Stimulated activated CD8-positive, alpha-beta memory T cell treated with anti-CD3 and anti-CD28 coated beads, Interleukin-2, amount 100 ng/mL, for 1 hour (primary cell): ENCODE results near the gene R3HDM2.
"Not testable (repeated sequence)": the region's sequence is repeated elsewhere in the genome, so short reads cannot be mapped to it uniquely, and the experiment has no call there.

ENCODE experiments used
- DNase-seq, 2 donors: peaks; one replicate each; pipeline ENCODE4 v3.0.0-alpha.2; 2020; ENCODE audit warnings: low read depth in 2 of 2

The R3HDM2 gene

GRCh38 chr12:57426948-57427347 lies 3.9 kb downstream of the R3HDM2 start:
- not testable (repeated sequence) for DNase-seq

DNA sequence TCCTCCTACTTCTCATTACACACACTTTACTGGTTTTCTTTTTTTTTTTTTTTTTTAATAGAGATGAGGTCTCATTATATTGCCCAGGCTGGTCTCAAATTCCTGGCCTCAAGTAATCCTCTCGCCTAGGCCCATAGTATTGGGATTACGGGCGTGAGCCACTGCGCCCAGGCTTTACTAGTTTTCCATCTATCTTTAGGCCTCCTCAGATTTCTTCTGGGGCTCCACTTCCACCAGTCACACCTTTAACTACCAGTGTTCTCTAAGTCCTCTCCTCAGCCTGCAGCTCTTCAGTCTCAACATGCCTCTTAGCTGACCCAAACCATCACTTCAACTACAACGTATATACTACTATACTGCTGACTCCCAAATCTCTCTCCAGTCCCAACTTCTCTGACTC lies 10.4 kb downstream of the R3HDM2 start:
- DNase-seq, result no peak

- DNase-seq, result no peak
Observed at GRCh38 chr12:57419495-57419894, 11.3 kb downstream of the R3HDM2 start.

GRCh38 chr12:57418255-57418654 lies 12.6 kb downstream of the R3HDM2 start:
- no peak for DNase-seq

DNA sequence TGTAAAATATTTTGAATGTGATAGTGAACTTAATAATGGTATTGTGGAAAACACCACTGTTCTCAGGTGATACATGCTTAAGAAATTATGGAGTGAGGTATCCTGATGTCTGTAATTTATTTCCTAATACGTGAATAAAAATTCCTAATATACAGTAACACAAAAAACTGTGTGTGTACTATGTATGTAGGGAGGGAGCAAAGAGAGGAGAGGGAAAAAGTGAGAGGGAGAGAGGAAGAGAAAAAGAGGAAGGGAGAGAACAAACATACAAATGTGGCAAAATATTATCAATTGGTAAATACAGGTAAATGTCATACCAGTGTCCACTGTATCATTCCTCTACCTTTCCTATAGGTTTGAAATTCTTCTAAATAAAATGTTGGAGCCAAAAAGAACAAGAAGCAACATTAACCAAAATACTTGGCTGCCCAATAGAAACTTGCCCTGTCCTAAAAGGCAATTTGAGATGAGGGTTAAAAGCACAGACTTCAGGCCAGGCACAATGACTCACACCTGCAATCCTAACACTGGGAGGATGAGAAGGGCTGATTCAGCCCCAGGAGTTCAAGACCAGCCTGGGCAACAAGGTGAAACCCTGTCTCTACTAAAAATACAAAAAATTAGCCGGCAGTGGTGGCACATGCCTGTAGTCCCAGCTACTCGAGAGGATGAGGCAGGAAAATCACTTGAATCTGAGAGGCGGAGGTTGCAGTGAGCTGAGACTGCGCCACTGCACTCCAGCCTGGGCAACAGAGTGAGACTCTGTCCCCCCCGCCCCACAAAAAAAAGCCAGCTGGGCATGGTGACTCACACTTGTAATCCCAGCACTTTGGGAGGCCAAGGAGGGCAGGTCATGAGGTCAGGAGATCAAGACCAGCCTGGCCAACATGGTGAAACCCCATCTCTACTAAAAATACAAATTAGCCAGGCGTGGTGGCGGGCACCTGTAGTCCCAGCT lies 14.5 kb downstream of the R3HDM2 start:
- no peak for DNase-seq

- no peak for DNase-seq
Observed at GRCh38 chr12:57415088-57415487, 15.8 kb downstream of the R3HDM2 start.

- DNase-seq, result not testable (repeated sequence)
Observed at GRCh38 chr12:57414160-57414559, 16.7 kb downstream of the R3HDM2 start.

- no peak for DNase-seq
Observed at GRCh38 chr12:57410534-57410933, 20.3 kb downstream of the R3HDM2 start.

DNA sequence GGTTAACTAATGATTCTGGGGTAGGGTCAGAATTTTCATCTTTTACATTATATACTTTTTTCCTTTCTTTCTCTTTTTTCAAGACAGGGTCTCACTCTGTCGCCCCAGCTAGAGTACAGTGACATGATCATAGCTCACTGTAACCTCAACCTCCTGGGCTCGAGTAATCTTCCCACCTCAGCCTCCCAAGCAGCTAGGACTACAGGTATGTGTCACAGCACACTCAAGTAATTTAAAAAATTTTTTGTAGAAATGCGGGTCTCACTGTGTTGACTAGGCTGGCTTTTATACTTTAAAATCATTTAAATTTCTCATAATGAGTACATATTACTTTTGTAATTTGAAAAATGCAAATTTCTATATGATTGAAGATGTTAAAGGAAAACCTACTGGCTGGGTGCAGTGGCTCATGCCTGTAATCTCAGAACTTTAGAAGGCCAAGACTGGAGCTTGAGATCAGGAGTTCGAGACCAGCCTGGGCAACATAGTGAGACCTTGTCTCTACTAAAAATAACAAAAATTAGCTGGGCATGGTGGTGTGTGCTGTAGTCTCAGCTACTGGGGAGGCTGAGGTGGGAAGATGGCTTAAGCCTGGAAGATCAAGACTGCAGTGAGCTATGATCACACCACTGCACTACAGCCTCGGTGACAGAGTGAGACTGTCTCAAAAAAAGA lies 25.7 kb downstream of the R3HDM2 start:
- no peak for DNase-seq

- DNase-seq, result not testable (repeated sequence)
Observed at GRCh38 chr12:57402156-57402555, 28.7 kb downstream of the R3HDM2 start.

DNA sequence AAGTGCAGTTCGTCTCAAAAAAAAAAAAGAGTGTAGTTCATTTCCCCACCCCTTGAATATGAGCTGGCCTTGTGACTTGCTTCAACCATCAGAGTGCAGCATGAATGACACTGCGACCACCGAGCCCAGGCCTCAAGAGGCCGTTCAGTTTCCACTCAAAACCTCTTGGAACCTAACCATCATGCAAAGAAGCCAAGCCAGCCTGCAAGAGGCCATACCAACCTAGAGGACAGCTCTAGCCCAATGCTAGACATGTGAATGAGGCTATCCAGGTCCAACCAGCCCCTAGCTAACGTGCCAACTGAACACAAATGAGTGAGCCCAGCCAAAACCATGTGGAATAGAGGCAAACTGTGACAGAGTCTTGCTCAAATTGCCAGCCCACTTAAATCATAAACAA lies 29.7 kb downstream of the R3HDM2 start:
- no peak for DNase-seq

- not testable (repeated sequence) for DNase-seq
Observed at GRCh38 chr12:57399718-57400463, 31.0 kb downstream of the R3HDM2 start.

DNA sequence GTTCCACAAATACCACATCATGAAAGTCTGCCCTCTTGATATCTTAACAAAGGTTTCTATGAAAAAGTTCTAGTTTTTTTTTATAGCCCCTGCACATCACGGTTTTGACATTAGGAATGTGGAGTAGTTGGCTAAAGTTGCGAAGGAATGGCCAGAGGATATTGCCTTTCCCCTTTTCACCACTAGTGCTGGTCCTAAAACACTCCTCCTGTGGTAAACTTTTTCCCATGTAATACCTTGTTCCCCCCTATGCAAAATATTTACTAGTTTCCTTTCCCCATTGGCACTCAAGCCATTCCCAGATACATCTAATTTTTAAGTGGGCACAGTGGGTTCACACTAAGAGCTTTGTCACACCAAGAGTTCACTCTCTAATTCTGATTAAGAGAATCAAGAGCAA lies 33.4 kb downstream of the R3HDM2 start:
- DNase-seq, result no peak

- DNase-seq, result no peak
Observed at GRCh38 chr12:57395121-57395520, 35.7 kb downstream of the R3HDM2 start.

DNA sequence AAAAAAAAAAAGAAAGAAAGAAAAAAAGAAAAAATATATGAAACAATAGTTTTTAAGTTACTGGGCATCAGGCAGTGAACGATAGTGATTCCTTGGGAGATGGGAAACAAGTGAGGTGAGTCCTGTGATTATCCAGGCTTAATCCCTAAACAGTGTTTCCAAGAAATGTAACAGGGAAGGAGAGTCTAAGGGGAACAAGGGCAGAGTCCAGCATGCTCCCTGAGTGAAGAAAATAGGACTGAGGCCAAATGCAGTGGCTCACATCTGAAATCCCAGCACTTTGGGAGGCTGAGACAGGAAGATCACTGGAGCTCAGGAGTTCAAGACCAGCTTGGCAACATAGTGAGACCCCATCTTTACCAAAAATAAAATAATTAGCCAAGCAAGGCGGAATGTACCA lies 40.7 kb downstream of the R3HDM2 start:
- no peak for DNase-seq

- no peak for DNase-seq
Observed at GRCh38 chr12:57389033-57389432, 41.8 kb downstream of the R3HDM2 start.

- no peak for DNase-seq
Observed at GRCh38 chr12:57388425-57388824, 42.4 kb downstream of the R3HDM2 start.

DNA sequence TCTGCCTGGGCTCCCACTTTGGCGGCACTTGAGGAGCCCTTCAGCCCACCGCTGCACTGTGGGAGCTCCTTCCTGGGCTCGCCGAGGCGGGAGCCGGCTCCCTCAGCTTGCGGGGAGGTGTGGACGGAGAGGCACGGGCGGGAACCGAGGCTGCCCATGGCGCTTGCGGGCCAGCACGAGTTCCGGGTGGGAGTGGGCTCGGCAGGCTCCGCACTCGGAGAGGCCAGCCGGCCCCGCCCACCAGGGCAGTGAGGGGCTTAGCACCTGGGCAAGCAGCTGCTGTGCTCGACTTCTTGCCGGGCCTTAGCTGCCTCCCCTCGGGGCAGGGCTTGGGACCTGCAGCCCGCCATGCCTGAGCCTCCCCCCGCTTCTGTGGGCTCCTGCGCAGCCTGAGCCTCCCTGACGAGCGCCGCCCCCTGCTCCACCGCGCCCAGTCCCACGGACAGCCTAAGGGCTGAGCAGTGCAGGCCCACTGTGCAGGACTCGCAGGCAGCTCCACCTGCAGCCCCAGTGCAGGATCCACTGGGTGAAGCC lies 44.6 kb downstream of the R3HDM2 start:
- DNase-seq, result no peak

GRCh38 chr12:57385586-57385985 lies 45.3 kb downstream of the R3HDM2 start:
- no peak for DNase-seq

- no peak for DNase-seq
Observed at GRCh38 chr12:57384478-57384877, 46.4 kb downstream of the R3HDM2 start.

DNA sequence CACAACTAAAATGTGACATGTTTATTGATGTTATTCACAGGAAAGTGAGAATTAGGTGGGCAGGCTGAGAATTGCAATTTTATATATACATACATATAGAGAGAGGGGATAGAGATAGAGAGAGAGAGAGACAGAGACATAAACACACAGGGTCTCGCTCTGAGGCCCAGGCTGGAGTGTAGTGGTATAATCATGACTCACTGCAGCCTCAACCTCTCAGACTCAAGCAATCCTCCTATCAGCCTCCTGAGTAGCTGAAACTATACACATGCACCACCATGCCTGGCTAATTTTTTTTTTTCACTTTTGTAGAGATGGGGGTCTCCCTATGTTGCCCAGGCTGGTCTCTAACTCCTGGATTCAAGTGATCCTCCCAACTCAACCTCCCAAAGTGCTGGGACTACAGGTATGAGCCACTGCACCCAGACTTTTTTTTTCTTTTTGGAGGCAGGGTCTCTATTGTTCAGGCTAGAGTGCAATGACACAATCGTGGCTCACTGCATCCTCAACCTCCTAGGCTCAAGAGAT lies 49.1 kb downstream of the R3HDM2 start:
- no peak for DNase-seq

DNA sequence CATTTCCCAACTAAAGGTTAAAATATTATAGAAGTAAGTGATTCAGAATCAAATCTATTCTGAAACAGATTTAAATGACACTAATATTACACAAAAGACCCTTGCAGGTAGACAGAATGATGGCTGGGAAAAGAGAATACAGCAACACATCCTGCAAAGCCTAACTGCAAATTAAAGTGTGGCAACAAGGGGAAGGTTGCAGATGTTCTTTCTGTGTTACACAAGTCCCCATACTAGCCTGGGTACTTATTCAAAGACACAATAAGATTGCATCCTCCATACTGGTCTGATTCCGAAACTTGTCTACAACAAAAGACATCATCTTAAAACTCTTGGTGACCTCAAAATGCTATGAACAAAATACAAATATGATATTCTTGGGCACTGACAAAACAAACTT lies 50.5 kb downstream of the R3HDM2 start:
- no peak for DNase-seq
